Measurements from ENCODE around the gene TUBAL3.

GRCh38 chr10:5400468-5401240 lies 4.0 kb downstream of the TUBAL3 start:
- TF ChIP-seq, protein P1, sequence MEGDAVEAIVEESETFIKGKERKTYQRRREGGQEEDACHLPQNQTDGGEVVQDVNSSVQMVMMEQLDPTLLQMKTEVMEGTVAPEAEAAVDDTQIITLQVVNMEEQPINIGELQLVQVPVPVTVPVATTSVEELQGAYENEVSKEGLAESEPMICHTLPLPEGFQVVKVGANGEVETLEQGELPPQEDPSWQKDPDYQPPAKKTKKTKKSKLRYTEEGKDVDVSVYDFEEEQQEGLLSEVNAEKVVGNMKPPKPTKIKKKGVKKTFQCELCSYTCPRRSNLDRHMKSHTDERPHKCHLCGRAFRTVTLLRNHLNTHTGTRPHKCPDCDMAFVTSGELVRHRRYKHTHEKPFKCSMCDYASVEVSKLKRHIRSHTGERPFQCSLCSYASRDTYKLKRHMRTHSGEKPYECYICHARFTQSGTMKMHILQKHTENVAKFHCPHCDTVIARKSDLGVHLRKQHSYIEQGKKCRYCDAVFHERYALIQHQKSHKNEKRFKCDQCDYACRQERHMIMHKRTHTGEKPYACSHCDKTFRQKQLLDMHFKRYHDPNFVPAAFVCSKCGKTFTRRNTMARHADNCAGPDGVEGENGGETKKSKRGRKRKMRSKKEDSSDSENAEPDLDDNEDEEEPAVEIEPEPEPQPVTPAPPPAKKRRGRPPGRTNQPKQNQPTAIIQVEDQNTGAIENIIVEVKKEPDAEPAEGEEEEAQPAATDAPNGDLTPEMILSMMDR (conservative IDR thresholded peaks at IDR 0.05; ENCODE audit: low read depth, low read length) = no peak
- TF ChIP-seq EZH2 (IDR thresholded peaks at IDR 0.05; ENCODE audit: borderline replicate concordance, low read depth, low read length, poor library complexity, severe bottlenecking) = no peak

All from A673 (cell line).